HG03575 (cell line): ENCODE measurements around the gene AADACL3.
"Not testable (repeated sequence)": the region's sequence is repeated elsewhere in the genome, so short reads cannot be mapped to it uniquely, and the experiment has no call there.

Experiments used
- ATAC-seq: cut with Tn5 transposase; IDR thresholded peaks from one replicate; pipeline ENCODE4 v1.9.1; 2021; ENCODE audit not compliant: unreplicated experiment, insufficient number of reproducible peaks, low FRiP score; ENCODE audit errors: extremely low read depth

The AADACL3 gene, protein sequence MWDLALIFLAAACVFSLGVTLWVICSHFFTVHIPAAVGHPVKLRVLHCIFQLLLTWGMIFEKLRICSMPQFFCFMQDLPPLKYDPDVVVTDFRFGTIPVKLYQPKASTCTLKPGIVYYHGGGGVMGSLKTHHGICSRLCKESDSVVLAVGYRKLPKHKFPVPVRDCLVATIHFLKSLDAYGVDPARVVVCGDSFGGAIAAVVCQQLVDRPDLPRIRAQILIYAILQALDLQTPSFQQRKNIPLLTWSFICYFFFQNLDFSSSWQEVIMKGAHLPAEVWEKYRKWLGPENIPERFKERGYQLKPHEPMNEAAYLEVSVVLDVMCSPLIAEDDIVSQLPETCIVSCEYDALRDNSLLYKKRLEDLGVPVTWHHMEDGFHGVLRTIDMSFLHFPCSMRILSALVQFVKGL

GRCh38 chr1:12715896-12716437 is at the start of gene AADACL3:
TSS of gene AADACL3 (plus strand) at chr1:12716110. CDS start at chr1:12716177, 67 bp downstream.
- no peak for ATAC-seq

- no peak for ATAC-seq
Measured at GRCh38 chr1:12666141-12666735, 49.7 kb upstream of the AADACL3 start.

DNA sequence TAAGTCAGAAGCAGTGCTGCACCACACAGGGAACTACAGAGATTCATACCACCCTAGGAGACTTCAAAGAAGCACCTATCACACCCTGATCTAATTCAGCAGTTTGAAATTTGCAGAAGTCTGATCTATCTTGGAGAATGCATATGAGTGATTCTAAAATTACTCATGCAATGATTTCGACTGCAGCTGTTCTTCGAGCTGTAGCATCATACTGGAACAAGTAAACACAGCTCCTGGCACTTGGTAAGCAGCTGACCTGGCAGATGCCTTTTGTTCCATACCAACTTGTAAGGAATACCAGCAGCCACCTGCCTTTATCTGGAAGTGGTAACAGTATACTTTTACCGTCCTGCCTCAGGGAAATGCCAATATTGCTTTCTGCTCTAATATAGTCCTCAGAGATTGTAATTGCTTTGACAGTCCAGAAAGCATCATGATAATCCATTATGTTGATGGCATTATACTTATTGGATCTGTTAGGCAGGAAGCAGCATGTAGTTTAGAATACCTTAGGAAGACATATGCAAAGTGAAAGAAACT is 46.3 kb upstream of the AADACL3 start:
- ATAC-seq = no peak

DNA sequence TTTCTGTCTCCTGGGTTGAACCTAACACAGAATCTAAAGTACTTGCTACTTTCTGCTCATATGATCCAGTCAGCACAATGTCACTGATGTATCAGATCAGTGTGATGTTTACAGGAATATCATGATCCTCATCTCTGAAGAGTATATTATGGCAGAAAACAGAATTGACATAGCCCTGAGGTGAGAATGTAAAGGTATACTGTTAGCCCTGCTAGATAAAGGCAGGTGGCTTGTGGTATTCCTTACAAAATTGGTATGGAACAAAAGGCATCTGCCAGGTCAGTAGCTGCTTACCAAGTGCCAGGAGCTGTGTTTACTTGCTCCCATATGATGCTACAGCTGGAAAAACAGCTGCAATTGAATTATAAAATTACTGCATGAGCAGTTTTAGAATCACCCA is 41.6 kb upstream of the AADACL3 start:
- no peak for ATAC-seq

GRCh38 chr1:12676122-12676521 is 39.8 kb upstream of the AADACL3 start:
- ATAC-seq = not testable (repeated sequence)

- ATAC-seq = no peak
Measured at GRCh38 chr1:12677565-12677964, 38.3 kb upstream of the AADACL3 start.

DNA sequence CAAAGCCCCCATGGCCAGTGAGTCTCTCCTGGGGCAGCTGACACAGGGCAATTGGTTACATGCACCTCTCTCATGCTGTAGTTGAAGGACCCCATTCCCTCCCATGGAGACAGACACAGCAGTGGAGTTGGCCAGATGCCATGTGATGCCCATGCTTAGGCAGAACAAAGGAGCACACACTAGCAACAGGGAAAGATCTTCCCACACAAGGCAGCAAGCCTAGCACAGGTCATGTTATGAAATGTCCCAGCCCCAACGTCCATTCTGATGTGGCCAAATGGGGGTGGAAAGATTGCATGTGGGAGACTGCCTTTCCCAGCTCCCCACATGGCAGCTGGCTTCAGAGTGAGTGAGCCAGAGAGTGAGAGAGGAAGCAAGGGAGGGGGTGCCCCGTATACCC is 37.6 kb upstream of the AADACL3 start:
- no peak for ATAC-seq

DNA sequence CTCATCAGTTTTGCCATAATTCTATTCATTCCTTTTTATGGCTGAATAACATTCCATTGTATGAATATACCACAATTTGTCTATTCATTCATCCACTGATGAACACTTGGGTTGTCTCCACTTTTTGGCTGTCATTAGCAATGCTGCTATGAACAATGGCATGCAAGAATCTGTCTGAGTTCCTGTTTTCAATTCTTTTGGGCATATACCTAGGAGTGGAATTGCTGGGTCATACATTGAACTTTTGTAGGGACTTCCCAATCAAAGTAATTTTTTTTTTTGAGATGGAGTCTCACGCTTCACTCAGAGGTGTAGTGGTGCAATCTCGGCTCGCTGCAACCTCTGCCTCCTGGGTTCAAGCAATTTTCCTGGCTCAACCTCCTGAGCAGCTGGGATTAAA is 37.1 kb upstream of the AADACL3 start:
- ATAC-seq = no peak

DNA sequence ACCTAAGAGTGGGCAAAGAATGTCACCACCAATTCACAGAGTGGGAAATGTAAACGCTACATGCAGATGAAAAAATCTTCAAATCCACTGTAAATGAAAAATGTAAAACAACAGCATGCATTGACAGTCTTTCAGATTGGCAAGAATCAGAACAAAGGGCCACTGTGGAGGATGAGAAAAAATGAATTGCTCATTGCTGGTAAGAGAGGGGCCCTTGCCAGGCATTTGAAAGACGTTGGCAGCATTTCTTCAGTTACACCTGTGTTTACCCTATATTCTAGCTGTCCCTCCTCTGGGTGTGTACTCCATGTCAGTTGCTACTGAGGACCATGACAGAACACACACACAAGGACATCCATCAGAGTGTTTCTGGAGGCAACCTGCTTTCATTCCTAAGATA is 25.8 kb upstream of the AADACL3 start:
- ATAC-seq = no peak

- ATAC-seq = no peak
Measured at GRCh38 chr1:12692967-12693782, 22.7 kb upstream of the AADACL3 start.

GRCh38 chr1:12696658-12697057 is 19.3 kb upstream of the AADACL3 start:
- no peak for ATAC-seq

DNA sequence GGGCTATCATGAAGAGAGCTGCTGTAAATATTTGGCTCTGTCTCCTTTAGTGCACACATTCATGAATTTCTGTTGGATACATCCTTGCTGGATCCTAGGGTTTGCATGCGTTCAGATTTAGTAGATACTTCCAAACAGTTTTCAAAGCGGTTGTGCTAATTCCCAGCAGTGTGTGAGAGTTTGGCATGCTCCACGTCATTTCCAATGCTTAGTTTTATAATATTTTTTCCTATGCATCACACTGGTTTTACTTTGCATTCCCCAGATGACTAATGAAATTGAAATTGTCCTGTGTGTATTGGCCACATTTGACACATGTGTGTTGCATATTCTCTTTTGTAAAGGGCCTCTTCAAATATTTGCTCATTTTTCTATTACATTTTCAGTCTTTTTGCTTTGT is 18.5 kb upstream of the AADACL3 start:
- no peak for ATAC-seq

GRCh38 chr1:12703821-12704451 is 12.0 kb upstream of the AADACL3 start:
- no peak for ATAC-seq

DNA sequence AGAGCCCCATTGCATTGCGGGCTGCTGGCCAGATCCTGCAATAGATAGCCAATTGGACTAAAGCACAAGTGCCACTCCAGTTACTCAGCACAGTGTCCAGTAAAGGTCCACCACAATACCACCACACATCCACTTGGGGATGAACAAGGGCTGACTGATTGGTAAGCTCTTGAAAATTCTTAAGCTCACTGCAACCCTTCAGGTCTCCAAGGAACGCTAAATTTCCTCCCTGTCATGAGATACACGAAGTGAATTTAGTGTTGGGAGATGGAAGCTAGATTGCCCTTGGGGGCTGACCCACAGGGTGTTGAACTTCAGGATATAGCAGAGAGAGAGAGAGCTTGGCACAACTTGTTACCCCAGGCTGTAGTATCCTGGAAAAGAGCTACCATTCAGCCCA is 9.8 kb upstream of the AADACL3 start:
- ATAC-seq = no peak

GRCh38 chr1:12708396-12709090 is 7.4 kb upstream of the AADACL3 start:
- no peak for ATAC-seq

DNA sequence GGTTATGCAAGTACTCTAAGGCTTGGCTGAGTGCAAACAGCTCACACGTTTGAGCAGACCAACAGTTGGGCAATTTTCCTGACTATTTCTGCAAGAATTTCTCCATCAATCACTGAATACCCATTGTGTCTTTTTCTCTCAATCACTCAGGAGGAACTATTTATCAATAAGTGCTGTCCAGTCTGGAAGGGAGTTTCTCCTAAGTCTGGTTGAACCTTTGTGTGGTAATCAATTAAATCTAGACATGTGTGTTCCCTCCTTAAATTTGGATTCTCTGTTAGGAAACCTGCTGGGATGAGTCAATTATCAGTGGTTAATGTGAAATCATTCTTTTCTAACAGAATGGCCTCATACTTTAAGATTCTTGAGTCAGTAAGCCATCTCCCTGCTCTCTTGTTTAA is 6.8 kb upstream of the AADACL3 start:
- no peak for ATAC-seq

GRCh38 chr1:12709696-12710095 is 6.2 kb upstream of the AADACL3 start:
- ATAC-seq = no peak

GRCh38 chr1:12711536-12711935 is 4.4 kb upstream of the AADACL3 start:
- no peak for ATAC-seq
